K562 (cell line): ENCODE results near the gene NIPA2. TPM values are rescaled to one million over a fixed set of nuclear protein-coding genes. Genes with fewer than 3 reads are reported as not detected.

Experiments used
- CBFA2T3 ChIP-seq: fragments of 450-650 bp; IDR thresholded peaks from 2 replicates; pipeline ENCODE4 v1.6.1; 2017
- ETS2 ChIP-seq: IDR thresholded peaks from 2 replicates; pipeline ENCODE4 v1.6.1; 2016; ENCODE audit warnings: borderline replicate concordance, missing genetic modification characterization, mild to moderate bottlenecking, moderate library complexity, missing compliant biosample characterization; ENCODE audit not compliant: poor library complexity, severe bottlenecking
- POLR3A ChIP-seq: IDR thresholded peaks from 2 replicates; pipeline ENCODE4 v1.6.1; 2011; ENCODE audit warnings: borderline replicate concordance, mild to moderate bottlenecking, moderate library complexity; ENCODE audit not compliant: insufficient read length, insufficient read depth; ENCODE audit errors: extremely low read depth
- RBM25 ChIP-seq: fragments of 200-400 bp; formaldehyde crosslinking; IDR thresholded peaks from 2 replicates; pipeline ENCODE4 v1.6.1; 2018; ENCODE audit warnings: low read length, low read depth, moderate library complexity; ENCODE audit not compliant: severe bottlenecking
- polyA plus RNA-seq, 8 experiments: library from polyadenylated mRNA; depleted of rRNA in 4 of 8; stranded (reverse) in 5 of 8; unstranded in 3 of 8; fragments of >200 nt; fragmentation: Nextera tagmentation in 2 of 8; fragmentation: Illumina TruSeq in 1 of 8; extraction: Ambion mirVana in 2 of 8; extraction: Trizol in 1 of 8; gene quantifications; 2 replicates each; pipeline versions ENCODE4 v1.2.1 to v1.2.3, GENCODE V29; 2011 to 2014; ENCODE audit warnings: inconsistent platforms in 1 of 8, missing spikeins in 1 of 8
- total RNA-seq, 7 experiments: library from RNA; depleted of rRNA in 6 of 7; stranded (reverse); fragments of >200 nt in 6 of 7; fragmentation: Illumina TruSeq in 2 of 7; extraction: Trizol in 2 of 7; gene quantifications; 2 replicates each; pipeline versions ENCODE4 v1.2.1 to v1.2.3, GENCODE V29; 2011 to 2021; ENCODE audit warnings: low replicate concordance in 1 of 7
- TF ChIP-seq, protein P1 (sequence below): fragments of 250-450 bp; sonication (Bioruptor Pico); IDR thresholded peaks from 2 replicates; pipeline ENCODE4 v1.5.0; 2020; ENCODE audit warnings: mild to moderate bottlenecking
- TF ChIP-seq, protein P2 (sequence below): fragments of 250-450 bp; sonication (Bioruptor Pico); IDR thresholded peaks from 2 replicates; pipeline ENCODE4 v1.8.0; 2021; ENCODE audit warnings: mild to moderate bottlenecking, moderate library complexity
- TF ChIP-seq, protein P3 (sequence below): fragments of 200-400 bp; formaldehyde crosslinking; IDR thresholded peaks from 2 replicates; pipeline ENCODE4 v1.6.1; 2017; ENCODE audit warnings: mild to moderate bottlenecking, low read depth, low read length, moderate library complexity

The NIPA2 gene
- total and polyA plus RNA-seq, 9 of the 15 experiments (the other 6 are each of a cell fraction or from before 2014, with no cell fraction given): 18.7 to 107 (median 87.3) TPM

DNA sequence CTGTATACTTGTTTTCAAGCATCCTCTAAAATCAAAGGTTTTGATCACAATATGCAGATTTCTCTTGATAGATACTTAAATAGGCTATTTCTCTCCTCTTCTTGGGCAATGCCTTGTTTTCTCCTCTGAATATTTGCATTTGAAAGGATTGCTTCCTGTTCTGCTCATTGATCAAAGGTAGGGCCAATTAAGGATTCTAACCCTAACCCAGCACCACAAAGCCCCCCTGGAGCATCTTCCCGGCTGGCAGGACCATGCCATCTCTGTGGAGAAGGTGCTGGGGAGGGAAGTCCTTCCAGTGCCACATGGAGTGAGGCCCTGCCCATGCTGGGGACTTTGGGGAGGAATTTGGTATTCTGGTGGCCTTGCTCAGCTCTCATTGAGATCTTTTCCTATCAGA, 11.3 kb upstream of the NIPA2 start (continued):
- TF ChIP-seq, protein P1, sequence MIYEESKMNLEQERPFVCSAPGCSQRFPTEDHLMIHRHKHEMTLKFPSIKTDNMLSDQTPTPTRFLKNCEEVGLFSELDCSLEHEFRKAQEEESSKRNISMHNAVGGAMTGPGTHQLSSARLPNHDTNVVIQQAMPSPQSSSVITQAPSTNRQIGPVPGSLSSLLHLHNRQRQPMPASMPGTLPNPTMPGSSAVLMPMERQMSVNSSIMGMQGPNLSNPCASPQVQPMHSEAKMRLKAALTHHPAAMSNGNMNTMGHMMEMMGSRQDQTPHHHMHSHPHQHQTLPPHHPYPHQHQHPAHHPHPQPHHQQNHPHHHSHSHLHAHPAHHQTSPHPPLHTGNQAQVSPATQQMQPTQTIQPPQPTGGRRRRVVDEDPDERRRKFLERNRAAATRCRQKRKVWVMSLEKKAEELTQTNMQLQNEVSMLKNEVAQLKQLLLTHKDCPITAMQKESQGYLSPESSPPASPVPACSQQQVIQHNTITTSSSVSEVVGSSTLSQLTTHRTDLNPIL (CRISPR knock-in tag): no peak
- TF ChIP-seq RBM25 (no peak), CBFA2T3 (no peak), ETS2 (tag) (no peak), POLR3A (no peak)
- TF ChIP-seq, protein P2, sequence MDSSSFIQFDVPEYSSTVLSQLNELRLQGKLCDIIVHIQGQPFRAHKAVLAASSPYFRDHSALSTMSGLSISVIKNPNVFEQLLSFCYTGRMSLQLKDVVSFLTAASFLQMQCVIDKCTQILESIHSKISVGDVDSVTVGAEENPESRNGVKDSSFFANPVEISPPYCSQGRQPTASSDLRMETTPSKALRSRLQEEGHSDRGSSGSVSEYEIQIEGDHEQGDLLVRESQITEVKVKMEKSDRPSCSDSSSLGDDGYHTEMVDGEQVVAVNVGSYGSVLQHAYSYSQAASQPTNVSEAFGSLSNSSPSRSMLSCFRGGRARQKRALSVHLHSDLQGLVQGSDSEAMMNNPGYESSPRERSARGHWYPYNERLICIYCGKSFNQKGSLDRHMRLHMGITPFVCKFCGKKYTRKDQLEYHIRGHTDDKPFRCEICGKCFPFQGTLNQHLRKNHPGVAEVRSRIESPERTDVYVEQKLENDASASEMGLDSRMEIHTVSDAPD: no peak
- TF ChIP-seq, protein P3, sequence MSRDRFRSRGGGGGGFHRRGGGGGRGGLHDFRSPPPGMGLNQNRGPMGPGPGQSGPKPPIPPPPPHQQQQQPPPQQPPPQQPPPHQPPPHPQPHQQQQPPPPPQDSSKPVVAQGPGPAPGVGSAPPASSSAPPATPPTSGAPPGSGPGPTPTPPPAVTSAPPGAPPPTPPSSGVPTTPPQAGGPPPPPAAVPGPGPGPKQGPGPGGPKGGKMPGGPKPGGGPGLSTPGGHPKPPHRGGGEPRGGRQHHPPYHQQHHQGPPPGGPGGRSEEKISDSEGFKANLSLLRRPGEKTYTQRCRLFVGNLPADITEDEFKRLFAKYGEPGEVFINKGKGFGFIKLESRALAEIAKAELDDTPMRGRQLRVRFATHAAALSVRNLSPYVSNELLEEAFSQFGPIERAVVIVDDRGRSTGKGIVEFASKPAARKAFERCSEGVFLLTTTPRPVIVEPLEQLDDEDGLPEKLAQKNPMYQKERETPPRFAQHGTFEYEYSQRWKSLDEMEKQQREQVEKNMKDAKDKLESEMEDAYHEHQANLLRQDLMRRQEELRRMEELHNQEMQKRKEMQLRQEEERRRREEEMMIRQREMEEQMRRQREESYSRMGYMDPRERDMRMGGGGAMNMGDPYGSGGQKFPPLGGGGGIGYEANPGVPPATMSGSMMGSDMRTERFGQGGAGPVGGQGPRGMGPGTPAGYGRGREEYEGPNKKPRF: no peak
